Measurements from ENCODE around the gene CDK12.
"Not testable (repeated sequence)": the region's sequence is repeated elsewhere in the genome, so short reads cannot be mapped to it uniquely, and the experiment has no call there.

CDK12 gene

GRCh38 chr17:39461113-39461925 is at the start of gene CDK12:
Gene CDK12 (plus strand): TSS chr17:39461486. CDS start chr17:39462072, 586 bp downstream.
- in situ Hi-C loops (cut with HindIII; ENCODE audit: low sequenced_read_pairs), result no loop called here
- no peak for TF ChIP-seq CTCF (IDR thresholded peaks at IDR 0.05; ENCODE audit: low read depth, low read length)
- peak within 1 kb of the TSS; percentile 98 for H3K4me3 ChIP-seq (ENCODE audit: low read depth, low read length)
- DNase-seq (ENCODE audit: low read depth, low spot score), result peak; percentile 100

GRCh38 chr17:39416141-39416540 is 45.1 kb upstream of the CDK12 start:
- in situ Hi-C loops (cut with HindIII; ENCODE audit: low sequenced_read_pairs), result no loop called here

GRCh38 chr17:39429600-39429999 is 31.7 kb upstream of the CDK12 start:
- no peak overlapping the region for H3K4me3 ChIP-seq (ENCODE audit: low read depth, low read length)
- no peak for DNase-seq (ENCODE audit: low read depth, low spot score)
- no peak for TF ChIP-seq CTCF (IDR thresholded peaks at IDR 0.05; ENCODE audit: low read depth, low read length)
- in situ Hi-C loops (cut with HindIII; ENCODE audit: low sequenced_read_pairs), result no loop called here

More at GRCh38 chr17:39416141-39416540, 45.1 kb upstream of the CDK12 start:
- TF ChIP-seq CTCF (IDR thresholded peaks at IDR 0.05; ENCODE audit: low read depth, low read length), result no peak
- no peak overlapping the region for H3K4me3 ChIP-seq (ENCODE audit: low read depth, low read length)
- no peak for DNase-seq (ENCODE audit: low read depth, low spot score)

- in situ Hi-C loops (cut with HindIII; ENCODE audit: low sequenced_read_pairs); H3K4me3 ChIP-seq (ENCODE audit: low read depth, low read length); DNase-seq (ENCODE audit: low read depth, low spot score): not testable (repeated sequence)
Observed at GRCh38 chr17:39439868-39440267, 21.4 kb upstream of the CDK12 start.

GRCh38 chr17:39443326-39443725 is 18.0 kb upstream of the CDK12 start:
- no peak for DNase-seq (ENCODE audit: low read depth, low spot score)
- in situ Hi-C loops (cut with HindIII; ENCODE audit: low sequenced_read_pairs), result no loop called here
- H3K4me3 ChIP-seq (ENCODE audit: low read depth, low read length), result no peak overlapping the region
- TF ChIP-seq CTCF (IDR thresholded peaks at IDR 0.05; ENCODE audit: low read depth, low read length), result no peak

- H3K4me3 ChIP-seq (ENCODE audit: low read depth, low read length), result no peak overlapping the region
- in situ Hi-C loops (cut with HindIII; ENCODE audit: low sequenced_read_pairs), result no loop called here
- no peak for DNase-seq (ENCODE audit: low read depth, low spot score)
- TF ChIP-seq CTCF (IDR thresholded peaks at IDR 0.05; ENCODE audit: low read depth, low read length), result no peak
Observed at GRCh38 chr17:39447561-39447960, 13.7 kb upstream of the CDK12 start.

GRCh38 chr17:39450051-39450450 is 11.2 kb upstream of the CDK12 start:
- in situ Hi-C loops (cut with HindIII; ENCODE audit: low sequenced_read_pairs), result no loop called here
- no peak for TF ChIP-seq CTCF (IDR thresholded peaks at IDR 0.05; ENCODE audit: low read depth, low read length)
- H3K4me3 ChIP-seq (ENCODE audit: low read depth, low read length), result peak overlapping the region; percentile 99
- DNase-seq (ENCODE audit: low read depth, low spot score), result no peak
